Hepatocyte (in vitro differentiated cells): ENCODE data around the gene SYT1.

Experiments
- EZH2 ChIP-seq: fragments of 200-600 bp; sonication (generic); IDR thresholded peaks from 2 replicates; pipeline ENCODE4 v1.6.1; 2016; ENCODE audit warnings: antibody characterized with exemption, mild to moderate bottlenecking, borderline replicate concordance
- EZH2phosphoT487 ChIP-seq: fragments of 200-600 bp; sonication (generic); IDR thresholded peaks from one replicate; pipeline ENCODE4 v1.6.1; 2018; ENCODE audit warnings: antibody characterized with exemption, mild to moderate bottlenecking, low read depth, moderate library complexity; ENCODE audit not compliant: unreplicated experiment, severe bottlenecking
- TF ChIP-seq, protein P1 (sequence below): fragments of 200-600 bp; sonication (generic); IDR thresholded peaks from 2 replicates; pipeline ENCODE4 v1.5.1; 2016; ENCODE audit warnings: antibody characterized with exemption, mild to moderate bottlenecking; ENCODE audit not compliant: poor library complexity

- TF ChIP-seq EZH2, result no peak
- TF ChIP-seq, protein P1, sequence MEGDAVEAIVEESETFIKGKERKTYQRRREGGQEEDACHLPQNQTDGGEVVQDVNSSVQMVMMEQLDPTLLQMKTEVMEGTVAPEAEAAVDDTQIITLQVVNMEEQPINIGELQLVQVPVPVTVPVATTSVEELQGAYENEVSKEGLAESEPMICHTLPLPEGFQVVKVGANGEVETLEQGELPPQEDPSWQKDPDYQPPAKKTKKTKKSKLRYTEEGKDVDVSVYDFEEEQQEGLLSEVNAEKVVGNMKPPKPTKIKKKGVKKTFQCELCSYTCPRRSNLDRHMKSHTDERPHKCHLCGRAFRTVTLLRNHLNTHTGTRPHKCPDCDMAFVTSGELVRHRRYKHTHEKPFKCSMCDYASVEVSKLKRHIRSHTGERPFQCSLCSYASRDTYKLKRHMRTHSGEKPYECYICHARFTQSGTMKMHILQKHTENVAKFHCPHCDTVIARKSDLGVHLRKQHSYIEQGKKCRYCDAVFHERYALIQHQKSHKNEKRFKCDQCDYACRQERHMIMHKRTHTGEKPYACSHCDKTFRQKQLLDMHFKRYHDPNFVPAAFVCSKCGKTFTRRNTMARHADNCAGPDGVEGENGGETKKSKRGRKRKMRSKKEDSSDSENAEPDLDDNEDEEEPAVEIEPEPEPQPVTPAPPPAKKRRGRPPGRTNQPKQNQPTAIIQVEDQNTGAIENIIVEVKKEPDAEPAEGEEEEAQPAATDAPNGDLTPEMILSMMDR, result no peak
- TF ChIP-seq EZH2phosphoT487, result no peak
These were observed 473.2 kb downstream of the SYT1 start for GRCh38 chr12:79337662-79338290.
